ENCODE data around the gene AGAP1.

The AGAP1 gene

GRCh38 chr2:235955664-235956063, 461.8 kb downstream of the AGAP1 start:
- no peaks in the 10 kb centered on the region for H3K27me3 ChIP-seq (ENCODE audit: control insufficient read depth, insufficient read depth, low read length)
- no peaks in the 10 kb centered on the region for H3K9me3 ChIP-seq (ENCODE audit: control insufficient read depth, low read length)
- no peaks in the 10 kb centered on the region for H3K36me3 ChIP-seq (ENCODE audit: control insufficient read depth, insufficient read depth, low read length)
- no peak overlapping the region for H3K9ac ChIP-seq (ENCODE audit: low read length)
- H3K4me3 ChIP-seq (ENCODE audit: low read length), result no peak overlapping the region
- H3K4me1 ChIP-seq (ENCODE audit: control insufficient read depth, insufficient read depth, low read length), result no peaks in the 10 kb centered on the region

GRCh38 chr2:235956281-235956970, 462.6 kb downstream of the AGAP1 start:
- H3K36me3 ChIP-seq (ENCODE audit: control insufficient read depth, insufficient read depth, low read length), result no peaks in the 10 kb centered on the region
- no peaks in the 10 kb centered on the region for H3K27me3 ChIP-seq (ENCODE audit: control insufficient read depth, insufficient read depth, low read length)
- H3K9ac ChIP-seq (ENCODE audit: low read length), result no peak overlapping the region
- no peaks in the 10 kb centered on the region for H3K4me1 ChIP-seq (ENCODE audit: control insufficient read depth, insufficient read depth, low read length)
- H3K4me3 ChIP-seq (ENCODE audit: low read length), result no peak overlapping the region
- no peaks in the 10 kb centered on the region for H3K9me3 ChIP-seq (ENCODE audit: control insufficient read depth, low read length)

GRCh38 chr2:235957251-235957650, 463.4 kb downstream of the AGAP1 start:
- H3K9me3 ChIP-seq (ENCODE audit: control insufficient read depth, low read length), result no peaks in the 10 kb centered on the region
- no peaks in the 10 kb centered on the region for H3K36me3 ChIP-seq (ENCODE audit: control insufficient read depth, insufficient read depth, low read length)
- no peak overlapping the region for H3K4me3 ChIP-seq (ENCODE audit: low read length)
- no peaks in the 10 kb centered on the region for H3K27me3 ChIP-seq (ENCODE audit: control insufficient read depth, insufficient read depth, low read length)
- H3K4me1 ChIP-seq (ENCODE audit: control insufficient read depth, insufficient read depth, low read length), result no peaks in the 10 kb centered on the region
- H3K9ac ChIP-seq (ENCODE audit: low read length), result no peak overlapping the region

- no peak overlapping the region for H3K4me3 ChIP-seq (ENCODE audit: low read length)
- no peaks in the 10 kb centered on the region for H3K36me3 ChIP-seq (ENCODE audit: control insufficient read depth, insufficient read depth, low read length)
- no peaks in the 10 kb centered on the region for H3K4me1 ChIP-seq (ENCODE audit: control insufficient read depth, insufficient read depth, low read length)
- H3K9me3 ChIP-seq (ENCODE audit: control insufficient read depth, low read length), result no peaks in the 10 kb centered on the region
- no peak overlapping the region for H3K9ac ChIP-seq (ENCODE audit: low read length)
- no peaks in the 10 kb centered on the region for H3K27me3 ChIP-seq (ENCODE audit: control insufficient read depth, insufficient read depth, low read length)
Measured at GRCh38 chr2:235958221-235958930, 464.5 kb downstream of the AGAP1 start.

GRCh38 chr2:235958931-235959410, 465.1 kb downstream of the AGAP1 start:
- Histone ChIP-seq H3K9me3 (ENCODE audit: control insufficient read depth, low read length) (no peaks in the 10 kb centered on the region), H3K36me3 (ENCODE audit: control insufficient read depth, insufficient read depth, low read length) (no peaks in the 10 kb centered on the region), H3K27me3 (ENCODE audit: control insufficient read depth, insufficient read depth, low read length) (no peaks in the 10 kb centered on the region), H3K4me3 (ENCODE audit: low read length) (no peak overlapping the region), H3K9ac (ENCODE audit: low read length) (no peak overlapping the region), H3K4me1 (ENCODE audit: control insufficient read depth, insufficient read depth, low read length) (no peaks in the 10 kb centered on the region)

- H3K4me3 ChIP-seq (ENCODE audit: low read length), result no peak overlapping the region
- no peaks in the 10 kb centered on the region for H3K36me3 ChIP-seq (ENCODE audit: control insufficient read depth, insufficient read depth, low read length)
- H3K9me3 ChIP-seq (ENCODE audit: control insufficient read depth, low read length), result no peaks in the 10 kb centered on the region
- H3K9ac ChIP-seq (ENCODE audit: low read length), result no peak overlapping the region
- H3K4me1 ChIP-seq (ENCODE audit: control insufficient read depth, insufficient read depth, low read length), result no peaks in the 10 kb centered on the region
- no peaks in the 10 kb centered on the region for H3K27me3 ChIP-seq (ENCODE audit: control insufficient read depth, insufficient read depth, low read length)
Measured at GRCh38 chr2:235960011-235960715, 466.3 kb downstream of the AGAP1 start.

- no peaks in the 10 kb centered on the region for H3K36me3 ChIP-seq (ENCODE audit: control insufficient read depth, insufficient read depth, low read length)
- H3K9me3 ChIP-seq (ENCODE audit: control insufficient read depth, low read length), result no peaks in the 10 kb centered on the region
- no peaks in the 10 kb centered on the region for H3K27me3 ChIP-seq (ENCODE audit: control insufficient read depth, insufficient read depth, low read length)
- no peak overlapping the region for H3K9ac ChIP-seq (ENCODE audit: low read length)
- H3K4me3 ChIP-seq (ENCODE audit: low read length), result no peak overlapping the region
- H3K4me1 ChIP-seq (ENCODE audit: control insufficient read depth, insufficient read depth, low read length), result no peaks in the 10 kb centered on the region
Measured at GRCh38 chr2:235960716-235961640, 467.1 kb downstream of the AGAP1 start.

GRCh38 chr2:235961711-235962110, 467.9 kb downstream of the AGAP1 start:
- Histone ChIP-seq H3K9ac (ENCODE audit: low read length) (no peak overlapping the region), H3K27me3 (ENCODE audit: control insufficient read depth, insufficient read depth, low read length) (no peaks in the 10 kb centered on the region), H3K9me3 (ENCODE audit: control insufficient read depth, low read length) (no peaks in the 10 kb centered on the region), H3K4me3 (ENCODE audit: low read length) (no peak overlapping the region), H3K4me1 (ENCODE audit: control insufficient read depth, insufficient read depth, low read length) (no peaks in the 10 kb centered on the region), H3K36me3 (ENCODE audit: control insufficient read depth, insufficient read depth, low read length) (no peaks in the 10 kb centered on the region)

- H3K9ac ChIP-seq (ENCODE audit: low read length), result no peak overlapping the region
- no peaks in the 10 kb centered on the region for H3K27me3 ChIP-seq (ENCODE audit: control insufficient read depth, insufficient read depth, low read length)
- no peaks in the 10 kb centered on the region for H3K9me3 ChIP-seq (ENCODE audit: control insufficient read depth, low read length)
- H3K36me3 ChIP-seq (ENCODE audit: control insufficient read depth, insufficient read depth, low read length), result no peaks in the 10 kb centered on the region
- no peak overlapping the region for H3K4me3 ChIP-seq (ENCODE audit: low read length)
- no peaks in the 10 kb centered on the region for H3K4me1 ChIP-seq (ENCODE audit: control insufficient read depth, insufficient read depth, low read length)
Measured at GRCh38 chr2:235963853-235964577, 470.2 kb downstream of the AGAP1 start.

- Histone ChIP-seq H3K4me1 (ENCODE audit: control insufficient read depth, insufficient read depth, low read length) (no peaks in the 10 kb centered on the region), H3K9me3 (ENCODE audit: control insufficient read depth, low read length) (no peaks in the 10 kb centered on the region), H3K27me3 (ENCODE audit: control insufficient read depth, insufficient read depth, low read length) (no peaks in the 10 kb centered on the region), H3K9ac (ENCODE audit: low read length) (no peak overlapping the region), H3K36me3 (ENCODE audit: control insufficient read depth, insufficient read depth, low read length) (no peaks in the 10 kb centered on the region), H3K4me3 (ENCODE audit: low read length) (no peak overlapping the region)
Measured at GRCh38 chr2:235964787-235965390, 471.0 kb downstream of the AGAP1 start.

GRCh38 chr2:235966396-235966795, 472.6 kb downstream of the AGAP1 start:
- no peaks in the 10 kb centered on the region for H3K27me3 ChIP-seq (ENCODE audit: control insufficient read depth, insufficient read depth, low read length)
- H3K9ac ChIP-seq (ENCODE audit: low read length), result no peak overlapping the region

More at GRCh38 chr2:235966396-235966795, 472.6 kb downstream of the AGAP1 start:
- H3K4me3 ChIP-seq (ENCODE audit: low read length), result no peak overlapping the region
- H3K9me3 ChIP-seq (ENCODE audit: control insufficient read depth, low read length), result no peaks in the 10 kb centered on the region
- no peaks in the 10 kb centered on the region for H3K4me1 ChIP-seq (ENCODE audit: control insufficient read depth, insufficient read depth, low read length)
- H3K36me3 ChIP-seq (ENCODE audit: control insufficient read depth, insufficient read depth, low read length), result no peaks in the 10 kb centered on the region

All from mucosa of stomach (tissue), 1 donor.